A673 (cell line): ENCODE results near the gene CREB5.

Experiments
- CTCF ChIP-seq: fragments of 300-800, 200-600 bp; sonication (generic); conservative IDR thresholded peaks from 2 replicates; pipeline ENCODE4 v1.5.1; 2017; ENCODE audit warnings: low read depth, mild to moderate bottlenecking, antibody characterized with exemption, low read length, moderate library complexity, mixed read lengths
- EZH2 ChIP-seq: fragments of 200-600 bp; sonication (generic); IDR thresholded peaks from 2 replicates; pipeline ENCODE4 v1.6.1; 2017; ENCODE audit warnings: borderline replicate concordance, low read depth, mild to moderate bottlenecking, mixed read lengths, antibody characterized with exemption, low read length; ENCODE audit not compliant: poor library complexity, severe bottlenecking

GRCh38 chr7:28395831-28396230 is 16.5 kb upstream of the CREB5 start:
- TF ChIP-seq CTCF, result no peak
- no peak for TF ChIP-seq EZH2
